Measurements from ENCODE around the gene UIMC1. TPM values are rescaled to one million over a fixed set of nuclear protein-coding genes. Genes with fewer than 3 reads are reported as not detected.
A peak's percentile ranks its signal among the peaks of the same experiment; 100 is the strongest.
"Not testable (repeated sequence)": the region's sequence is repeated elsewhere in the genome, so short reads cannot be mapped to it uniquely, and the experiment has no call there.

The UIMC1 gene
- total RNA-seq, 1 experiment from 2014 or later, result 53.0 TPM

DNA sequence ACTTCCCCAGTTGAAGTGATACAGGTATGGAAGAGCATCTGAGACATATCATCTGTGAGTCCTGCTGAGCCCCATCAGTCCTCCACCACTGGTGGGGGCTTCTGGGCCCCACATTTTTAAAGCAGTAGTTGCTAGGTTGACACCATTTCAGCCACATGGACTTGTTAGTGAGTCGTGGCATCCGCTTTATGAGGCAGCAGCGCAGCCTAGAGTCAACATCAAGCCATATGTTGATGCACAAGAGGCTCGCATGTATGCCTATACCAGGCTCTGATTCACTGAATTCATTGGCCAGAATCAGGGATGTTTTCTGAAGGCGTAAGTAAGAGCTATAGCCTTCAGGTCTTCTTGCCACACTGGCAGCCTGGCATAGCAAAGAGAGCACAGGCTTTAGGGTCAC is 42.7 kb upstream of the UIMC1 start:
- H3K36me3 Mint-ChIP-seq (ENCODE audit: insufficient read depth in 1 of 3, low read depth in 3 of 3), result peaks cover 12 to 74% (median 44%) of the 10 kb centered on the region in 3 experiments; a peak in 6 of 7 replicates
- DNase-seq, result no peak
- H3K27ac ChIP-seq (ENCODE audit: insufficient read length, low read depth, low read length), result no peak overlapping the region
- no peaks in the 10 kb centered on the region for H3K4me1 ChIP-seq (ENCODE audit: insufficient read depth, low read length)
- H3K14ac ChIP-seq (ENCODE audit: insufficient read depth, low read length), result no peak overlapping the region
- H4K8ac ChIP-seq (replicated peaks; ENCODE audit: insufficient read length, low read depth, low read length), result no peak overlapping the region
- H3K4me2 ChIP-seq (ENCODE audit: insufficient read depth, insufficient read length, low read length), result no peak overlapping the region
- no peaks in the 10 kb centered on the region for H3K9me3 Mint-ChIP-seq
- no peak overlapping the region for H2BK15ac ChIP-seq (ENCODE audit: low read depth, low read length)
- no peak overlapping the region for H4K91ac ChIP-seq (ENCODE audit: insufficient read length, low read depth, low read length)
- H3K79me2 ChIP-seq (ENCODE audit: insufficient read depth, low read length), result no peaks in the 10 kb centered on the region
- H3K79me1 ChIP-seq (ENCODE audit: insufficient read depth, low read depth, low read length, poor library complexity, severe bottlenecking), result no peaks in the 10 kb centered on the region
- no peaks in the 10 kb centered on the region for H3K27me3 Mint-ChIP-seq (ENCODE audit: low read depth)
- no peak overlapping the region for H2BK5ac ChIP-seq (ENCODE audit: insufficient read length, low read length)
- H3T11ph ChIP-seq (ENCODE audit: low read length), result no peak overlapping the region
- H4K20me1 ChIP-seq (ENCODE audit: control insufficient read depth, insufficient read depth, insufficient read length), result no peaks in the 10 kb centered on the region
- H3K4me1 Mint-ChIP-seq, result no peaks in the 10 kb centered on the region
- no peak overlapping the region for H2AK5ac ChIP-seq (ENCODE audit: insufficient read length, low read length)
- H2AFZ ChIP-seq (ENCODE audit: low read length), result no peak overlapping the region
- H2BK20ac ChIP-seq (ENCODE audit: low read depth, low read length, poor library complexity, severe bottlenecking), result no peak overlapping the region
- no peak overlapping the region for H3K56ac ChIP-seq (ENCODE audit: insufficient read length, low read depth, low read length)
- H3K4ac ChIP-seq (ENCODE audit: low read depth, low read length), result no peak overlapping the region
- no peaks in the 10 kb centered on the region for H3K23me2 ChIP-seq (ENCODE audit: insufficient read length, low read depth, low read length, poor library complexity, severe bottlenecking)
- H3K27me3 ChIP-seq (ENCODE audit: insufficient read depth, low read length), result no peaks in the 10 kb centered on the region
- no peak overlapping the region for H3K23ac ChIP-seq (ENCODE audit: insufficient read length, low read depth, low read length)
- TF ChIP-seq, protein P1, sequence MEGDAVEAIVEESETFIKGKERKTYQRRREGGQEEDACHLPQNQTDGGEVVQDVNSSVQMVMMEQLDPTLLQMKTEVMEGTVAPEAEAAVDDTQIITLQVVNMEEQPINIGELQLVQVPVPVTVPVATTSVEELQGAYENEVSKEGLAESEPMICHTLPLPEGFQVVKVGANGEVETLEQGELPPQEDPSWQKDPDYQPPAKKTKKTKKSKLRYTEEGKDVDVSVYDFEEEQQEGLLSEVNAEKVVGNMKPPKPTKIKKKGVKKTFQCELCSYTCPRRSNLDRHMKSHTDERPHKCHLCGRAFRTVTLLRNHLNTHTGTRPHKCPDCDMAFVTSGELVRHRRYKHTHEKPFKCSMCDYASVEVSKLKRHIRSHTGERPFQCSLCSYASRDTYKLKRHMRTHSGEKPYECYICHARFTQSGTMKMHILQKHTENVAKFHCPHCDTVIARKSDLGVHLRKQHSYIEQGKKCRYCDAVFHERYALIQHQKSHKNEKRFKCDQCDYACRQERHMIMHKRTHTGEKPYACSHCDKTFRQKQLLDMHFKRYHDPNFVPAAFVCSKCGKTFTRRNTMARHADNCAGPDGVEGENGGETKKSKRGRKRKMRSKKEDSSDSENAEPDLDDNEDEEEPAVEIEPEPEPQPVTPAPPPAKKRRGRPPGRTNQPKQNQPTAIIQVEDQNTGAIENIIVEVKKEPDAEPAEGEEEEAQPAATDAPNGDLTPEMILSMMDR (conservative IDR thresholded peaks at IDR 0.05), result no peak
- H3K9ac ChIP-seq (ENCODE audit: extremely low read depth, insufficient read length, low read length), result no peak overlapping the region
- no peak overlapping the region for H4K5ac ChIP-seq (ENCODE audit: insufficient read length, low read depth, low read length)
- WGBS (ENCODE audit: extremely low coverage, insufficient read length, low lambda C conversion rate), result no CpG with 5 or more reads among the region's 5 CpGs
- no peak overlapping the region for H3K18ac ChIP-seq (ENCODE audit: insufficient read length, low read depth, low read length)
- H3K4me3 Mint-ChIP-seq, result no peak overlapping the region
- H3K9me3 ChIP-seq (ENCODE audit: control insufficient read depth, low read depth, low read length), result no peaks in the 10 kb centered on the region
- peak overlapping the region in 2 of 3 experiments; percentile 73 to 79; a peak in 1 of 7 replicates for H3K27ac Mint-ChIP-seq
- no peak overlapping the region for H2BK12ac ChIP-seq (ENCODE audit: insufficient read length, low read depth, low read length)
- H2BK120ac ChIP-seq (ENCODE audit: low read depth, low read length, poor library complexity, severe bottlenecking), result no peak overlapping the region

DNA sequence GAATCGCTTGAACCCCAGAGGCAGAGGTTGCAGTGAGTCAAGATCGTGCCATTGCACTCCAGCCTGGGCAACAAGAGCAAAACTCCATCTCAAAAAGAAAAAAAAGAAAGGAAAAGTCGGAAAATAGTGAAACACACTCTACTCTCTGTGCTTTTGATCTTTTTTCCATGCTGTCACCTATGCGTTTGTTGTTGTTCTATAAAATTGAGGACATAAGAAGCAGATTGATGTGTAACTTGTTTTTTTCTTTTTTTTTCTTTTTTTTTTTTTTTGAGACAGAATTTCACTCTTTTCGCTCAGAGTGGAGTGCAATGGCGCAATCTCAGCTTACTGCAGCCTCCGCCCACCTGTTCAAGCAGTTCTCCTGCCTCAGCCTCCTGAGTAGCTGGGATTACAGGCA is 42.0 kb upstream of the UIMC1 start:
- H3K27me3 ChIP-seq (ENCODE audit: insufficient read depth, low read length); H3T11ph ChIP-seq (ENCODE audit: low read length); H3K9ac ChIP-seq (ENCODE audit: extremely low read depth, insufficient read length, low read length); H2BK120ac ChIP-seq (ENCODE audit: low read depth, low read length, poor library complexity, severe bottlenecking); H4K91ac ChIP-seq (ENCODE audit: insufficient read length, low read depth, low read length); H4K20me1 ChIP-seq (ENCODE audit: control insufficient read depth, insufficient read depth, insufficient read length); H3K79me1 ChIP-seq (ENCODE audit: insufficient read depth, low read depth, low read length, poor library complexity, severe bottlenecking); H2BK15ac ChIP-seq (ENCODE audit: low read depth, low read length); H2BK20ac ChIP-seq (ENCODE audit: low read depth, low read length, poor library complexity, severe bottlenecking); H3K4me1 Mint-ChIP-seq; H3K4me2 ChIP-seq (ENCODE audit: insufficient read depth, insufficient read length, low read length); H3K9me3 ChIP-seq (ENCODE audit: control insufficient read depth, low read depth, low read length); H3K4me3 Mint-ChIP-seq; H2BK5ac ChIP-seq (ENCODE audit: insufficient read length, low read length); H3K14ac ChIP-seq (ENCODE audit: insufficient read depth, low read length); H3K18ac ChIP-seq (ENCODE audit: insufficient read length, low read depth, low read length); H4K5ac ChIP-seq (ENCODE audit: insufficient read length, low read depth, low read length); H3K23me2 ChIP-seq (ENCODE audit: insufficient read length, low read depth, low read length, poor library complexity, severe bottlenecking); H3K4ac ChIP-seq (ENCODE audit: low read depth, low read length); H2AFZ ChIP-seq (ENCODE audit: low read length); H3K79me2 ChIP-seq (ENCODE audit: insufficient read depth, low read length); H2AK5ac ChIP-seq (ENCODE audit: insufficient read length, low read length); H3K27me3 Mint-ChIP-seq (ENCODE audit: low read depth); H3K27ac Mint-ChIP-seq; H3K27ac ChIP-seq (ENCODE audit: insufficient read length, low read depth, low read length); H3K56ac ChIP-seq (ENCODE audit: insufficient read length, low read depth, low read length); H4K8ac ChIP-seq (replicated peaks; ENCODE audit: insufficient read length, low read depth, low read length); DNase-seq; H3K23ac ChIP-seq (ENCODE audit: insufficient read length, low read depth, low read length); H3K9me3 Mint-ChIP-seq; H2BK12ac ChIP-seq (ENCODE audit: insufficient read length, low read depth, low read length); H3K4me1 ChIP-seq (ENCODE audit: insufficient read depth, low read length): not testable (repeated sequence)
- no CpG with 5 or more reads among the region's 7 CpGs for WGBS (ENCODE audit: extremely low coverage, insufficient read length, low lambda C conversion rate)
- peaks cover 18 to 76% (median 50%) of the 10 kb centered on the region in 3 experiments; a peak in 6 of 7 replicates for H3K36me3 Mint-ChIP-seq (ENCODE audit: insufficient read depth in 1 of 3, low read depth in 3 of 3)

Data from H9 (cell line).